Measurements from ENCODE around the gene MPDZ. TPM values are rescaled to one million over a fixed set of nuclear protein-coding genes. Genes with fewer than 3 reads are reported as not detected.
A peak's percentile ranks its signal among the peaks of the same experiment; 100 is the strongest.

MPDZ gene
- total RNA-seq, 1 experiment from 2014 or later: 25.2 TPM

- no peak overlapping the region for H3K4me3 ChIP-seq
- no peaks in the 10 kb centered on the region for H3K4me1 ChIP-seq (replicated peaks)
- no peak overlapping the region for H3K27ac ChIP-seq
- H3K9me3 ChIP-seq (replicated peaks): no peaks in the 10 kb centered on the region
- no peak for DNase-seq (ENCODE audit: low read depth in 1 of 2, low spot score in 2 of 2)
- H3K36me3 ChIP-seq: peaks cover 9% of the 10 kb centered on the region
- no peaks in the 10 kb centered on the region for H3K27me3 ChIP-seq (replicated peaks)
Observed at GRCh38 chr9:13131416-13131815, 148.1 kb downstream of the MPDZ start.

GRCh38 chr9:13128266-13128860, 151.1 kb downstream of the MPDZ start:
- no peaks in the 10 kb centered on the region for H3K9me3 ChIP-seq (replicated peaks)
- no peak overlapping the region for H3K27ac ChIP-seq
- H3K36me3 ChIP-seq: no peaks in the 10 kb centered on the region
- no peaks in the 10 kb centered on the region for H3K27me3 ChIP-seq (replicated peaks)
- no peak for DNase-seq (ENCODE audit: low read depth in 1 of 2, low spot score in 2 of 2)
- H3K4me3 ChIP-seq: no peak overlapping the region
- H3K4me1 ChIP-seq (replicated peaks): no peaks in the 10 kb centered on the region

GRCh38 chr9:13127131-13127530, 152.4 kb downstream of the MPDZ start:
- H3K36me3 ChIP-seq: no peaks in the 10 kb centered on the region
- no peaks in the 10 kb centered on the region for H3K27me3 ChIP-seq (replicated peaks)
- H3K9me3 ChIP-seq (replicated peaks): no peaks in the 10 kb centered on the region
- H3K27ac ChIP-seq: no peak overlapping the region
- no peak overlapping the region for H3K4me3 ChIP-seq
- DNase-seq (ENCODE audit: low read depth in 1 of 2, low spot score in 2 of 2): no peak
- H3K4me1 ChIP-seq (replicated peaks): no peaks in the 10 kb centered on the region

GRCh38 chr9:13125261-13125660, 154.2 kb downstream of the MPDZ start:
- Histone ChIP-seq H3K27ac (no peak overlapping the region), H3K36me3 (no peaks in the 10 kb centered on the region), H3K4me3 (no peak overlapping the region), H3K4me1 (replicated peaks) (no peaks in the 10 kb centered on the region), H3K27me3 (replicated peaks) (no peaks in the 10 kb centered on the region), H3K9me3 (replicated peaks) (no peaks in the 10 kb centered on the region)
- DNase-seq (ENCODE audit: low read depth in 1 of 2, low spot score in 2 of 2): no peak

GRCh38 chr9:13122756-13123369, 156.6 kb downstream of the MPDZ start:
- no peak for DNase-seq (ENCODE audit: low read depth in 1 of 2, low spot score in 2 of 2)
- Histone ChIP-seq H3K4me1 (replicated peaks) (no peaks in the 10 kb centered on the region), H3K4me3 (no peak overlapping the region), H3K9me3 (replicated peaks) (no peaks in the 10 kb centered on the region), H3K36me3 (no peaks in the 10 kb centered on the region), H3K27me3 (replicated peaks) (no peaks in the 10 kb centered on the region), H3K27ac (no peak overlapping the region)

GRCh38 chr9:13118313-13118712, 161.2 kb downstream of the MPDZ start:
- H3K27me3 ChIP-seq (replicated peaks): no peaks in the 10 kb centered on the region
- no peaks in the 10 kb centered on the region for H3K36me3 ChIP-seq
- no peaks in the 10 kb centered on the region for H3K9me3 ChIP-seq (replicated peaks)
- no peak overlapping the region for H3K4me3 ChIP-seq
- H3K27ac ChIP-seq: no peak overlapping the region
- peaks cover 6% of the 10 kb centered on the region for H3K4me1 ChIP-seq (replicated peaks)
- no peak for DNase-seq (ENCODE audit: low read depth in 1 of 2, low spot score in 2 of 2)

GRCh38 chr9:13116292-13116691, 163.2 kb downstream of the MPDZ start:
- Histone ChIP-seq H3K36me3 (no peaks in the 10 kb centered on the region), H3K4me1 (replicated peaks) (peaks cover 10% of the 10 kb centered on the region), H3K27me3 (replicated peaks) (no peaks in the 10 kb centered on the region), H3K27ac (no peak overlapping the region), H3K9me3 (replicated peaks) (no peaks in the 10 kb centered on the region), H3K4me3 (no peak overlapping the region)
- DNase-seq (ENCODE audit: low read depth in 1 of 2, low spot score in 2 of 2): no peak

- Histone ChIP-seq H3K4me3 (no peak overlapping the region), H3K27me3 (replicated peaks) (no peaks in the 10 kb centered on the region), H3K9me3 (replicated peaks) (no peaks in the 10 kb centered on the region), H3K27ac (no peak overlapping the region), H3K36me3 (no peaks in the 10 kb centered on the region), H3K4me1 (replicated peaks) (peaks cover 10% of the 10 kb centered on the region)
- no peak for DNase-seq (ENCODE audit: low read depth in 1 of 2, low spot score in 2 of 2)
Observed at GRCh38 chr9:13113751-13114150, 165.7 kb downstream of the MPDZ start.

GRCh38 chr9:13113216-13113615, 166.3 kb downstream of the MPDZ start:
- no peaks in the 10 kb centered on the region for H3K27me3 ChIP-seq (replicated peaks)
- H3K4me1 ChIP-seq (replicated peaks): peaks cover 10% of the 10 kb centered on the region
- H3K4me3 ChIP-seq: no peak overlapping the region
- DNase-seq (ENCODE audit: low read depth in 1 of 2, low spot score in 2 of 2): peak in 1 of 2 experiments; percentile 2
- H3K27ac ChIP-seq: no peak overlapping the region
- H3K36me3 ChIP-seq: no peaks in the 10 kb centered on the region
- H3K9me3 ChIP-seq (replicated peaks): no peaks in the 10 kb centered on the region

- Histone ChIP-seq H3K27ac (no peak overlapping the region), H3K9me3 (replicated peaks) (no peaks in the 10 kb centered on the region), H3K4me3 (no peak overlapping the region), H3K36me3 (no peaks in the 10 kb centered on the region), H3K27me3 (replicated peaks) (no peaks in the 10 kb centered on the region), H3K4me1 (replicated peaks) (peaks cover 10% of the 10 kb centered on the region)
- DNase-seq (ENCODE audit: low read depth in 1 of 2, low spot score in 2 of 2): no peak
Observed at GRCh38 chr9:13111778-13112177, 167.7 kb downstream of the MPDZ start.

GRCh38 chr9:13110766-13111417, 168.6 kb downstream of the MPDZ start:
- Histone ChIP-seq H3K4me1 (replicated peaks) (peaks cover 10% of the 10 kb centered on the region), H3K27me3 (replicated peaks) (no peaks in the 10 kb centered on the region), H3K9me3 (replicated peaks) (no peaks in the 10 kb centered on the region), H3K4me3 (no peak overlapping the region), H3K27ac (no peak overlapping the region), H3K36me3 (no peaks in the 10 kb centered on the region)
- no peak for DNase-seq (ENCODE audit: low read depth in 1 of 2, low spot score in 2 of 2)

GRCh38 chr9:13109781-13110180, 169.7 kb downstream of the MPDZ start:
- Histone ChIP-seq H3K9me3 (replicated peaks) (no peaks in the 10 kb centered on the region), H3K27me3 (replicated peaks) (no peaks in the 10 kb centered on the region), H3K27ac (no peak overlapping the region), H3K4me3 (no peak overlapping the region), H3K4me1 (replicated peaks) (peaks cover 10% of the 10 kb centered on the region), H3K36me3 (no peaks in the 10 kb centered on the region)
- no peak for DNase-seq (ENCODE audit: low read depth in 1 of 2, low spot score in 2 of 2)

GRCh38 chr9:13107008-13107407, 172.5 kb downstream of the MPDZ start:
- Histone ChIP-seq H3K36me3 (no peaks in the 10 kb centered on the region), H3K4me3 (no peak overlapping the region), H3K4me1 (replicated peaks) (no peaks in the 10 kb centered on the region), H3K27me3 (replicated peaks) (no peaks in the 10 kb centered on the region), H3K27ac (no peak overlapping the region), H3K9me3 (replicated peaks) (no peaks in the 10 kb centered on the region)
- DNase-seq (ENCODE audit: low read depth in 1 of 2, low spot score in 2 of 2): no peak

GRCh38 chr9:13100914-13101572, 178.4 kb downstream of the MPDZ start:
- Histone ChIP-seq H3K27ac (no peak overlapping the region), H3K36me3 (no peaks in the 10 kb centered on the region), H3K4me1 (replicated peaks) (no peaks in the 10 kb centered on the region), H3K27me3 (replicated peaks) (no peaks in the 10 kb centered on the region), H3K9me3 (replicated peaks) (no peaks in the 10 kb centered on the region), H3K4me3 (no peak overlapping the region)
- DNase-seq (ENCODE audit: low read depth in 1 of 2, low spot score in 2 of 2): no peak
